DMS153 treated with DMSO at 0.1 percent for 48 hours (cell line): ENCODE results near the gene BCKDHB.

ENCODE experiments used
- DNase-seq: peaks from one replicate; lab custom pipeline; 2025; ENCODE audit not compliant: unreplicated experiment; lab: John Stamatoyannopoulos, UW

Gene BCKDHB

DNA sequence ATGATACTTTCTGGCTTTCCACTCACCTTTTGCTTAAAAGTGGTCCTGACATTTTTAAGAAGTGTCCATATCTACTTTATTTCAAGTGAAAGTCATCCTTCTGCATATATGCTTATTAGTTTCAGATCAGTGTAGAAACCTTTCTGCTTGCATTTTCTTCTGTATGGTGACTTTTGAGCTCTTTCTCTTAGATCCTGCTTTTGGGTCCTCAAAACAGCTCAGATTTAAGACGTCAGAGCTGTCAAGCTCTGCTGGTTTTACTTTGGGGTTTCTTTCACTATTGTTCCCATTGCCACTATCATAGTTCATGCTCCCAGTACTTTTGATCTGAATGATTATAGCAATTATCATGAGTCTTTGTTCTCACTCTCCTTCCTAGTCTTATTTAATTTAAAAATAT, 41.7 kb downstream of the BCKDHB start:
- no peak for DNase-seq

DNA sequence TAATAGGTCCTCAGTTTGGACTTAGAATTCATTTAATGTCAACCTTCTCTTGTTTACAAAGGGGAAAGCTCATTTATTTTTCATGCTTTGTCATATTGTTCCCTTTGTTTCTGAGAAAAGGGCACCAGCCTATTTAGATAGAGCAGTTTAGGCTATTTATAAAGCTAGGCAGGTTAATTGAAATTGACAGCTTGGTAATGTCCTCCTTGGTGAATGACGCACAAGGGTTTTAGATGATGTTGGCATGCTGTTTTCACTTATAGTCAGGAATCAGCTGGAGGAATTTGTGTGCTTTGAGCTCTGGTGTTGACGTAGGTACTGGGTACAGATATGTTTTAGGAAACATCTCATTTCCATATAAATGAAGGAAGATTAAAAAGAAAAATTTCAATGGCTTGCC, 45.2 kb downstream of the BCKDHB start:
- no peak for DNase-seq

DNA sequence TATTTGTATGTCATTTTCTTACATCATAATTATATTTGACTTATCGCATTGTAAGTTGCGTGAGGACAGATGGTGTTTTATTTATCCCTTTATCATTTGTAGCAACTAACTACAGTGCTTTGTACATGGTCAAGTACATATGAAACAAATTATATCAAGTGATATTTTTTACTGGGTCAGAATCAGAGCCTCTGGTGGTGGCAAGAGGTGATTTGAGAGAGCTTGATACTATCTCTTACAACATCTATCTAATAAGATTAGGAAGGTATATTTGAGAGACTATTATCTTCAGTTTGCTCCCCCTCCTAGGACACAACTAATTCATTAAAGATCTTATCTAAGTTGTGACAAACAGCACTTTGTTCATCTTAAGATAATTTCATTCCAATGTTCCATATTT, 47.7 kb downstream of the BCKDHB start:
- no peak for DNase-seq

DNA sequence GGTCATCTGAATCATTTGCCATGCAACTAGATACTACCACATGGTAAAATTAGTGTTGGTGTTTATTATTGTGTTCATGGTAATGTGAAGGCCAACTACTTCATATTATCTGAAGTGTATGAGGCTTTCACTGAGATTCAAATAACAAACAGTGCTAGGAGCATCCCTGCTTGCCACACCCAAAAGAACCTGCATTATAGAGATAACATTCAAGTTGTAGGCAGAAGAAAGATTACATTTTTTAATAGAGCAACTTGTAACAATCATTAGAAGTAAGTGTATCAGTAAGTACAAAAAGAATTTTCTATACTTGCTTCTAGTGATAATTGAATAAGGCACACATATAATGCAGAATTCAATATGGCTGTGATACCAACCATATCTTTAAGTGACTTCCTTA, 49.8 kb downstream of the BCKDHB start:
- DNase-seq, result no peak

DNA sequence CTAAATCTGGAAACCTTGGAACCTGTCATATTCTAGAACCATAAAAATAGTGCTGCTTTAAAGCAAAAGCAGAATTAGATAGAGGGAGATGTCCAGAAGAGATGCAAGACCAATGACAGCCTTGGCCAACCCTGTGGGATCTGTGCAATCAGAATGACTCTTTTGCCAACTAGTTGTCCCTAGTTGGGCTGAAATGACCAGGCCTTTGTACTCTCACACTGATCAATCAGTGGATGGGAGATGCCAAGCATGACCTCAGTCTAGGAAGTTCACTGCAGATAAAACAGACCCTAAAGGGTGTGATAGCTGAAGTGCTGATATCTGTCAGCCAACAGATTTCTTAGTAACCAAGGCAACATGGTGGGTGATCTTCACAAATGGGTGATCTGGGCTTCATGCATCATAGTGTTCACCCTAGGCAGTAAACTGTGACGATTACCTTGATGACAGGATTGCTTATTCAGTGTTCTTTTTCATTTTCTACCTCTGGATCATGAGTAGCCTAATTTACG, 52.1 kb downstream of the BCKDHB start:
- no peak for DNase-seq

DNA sequence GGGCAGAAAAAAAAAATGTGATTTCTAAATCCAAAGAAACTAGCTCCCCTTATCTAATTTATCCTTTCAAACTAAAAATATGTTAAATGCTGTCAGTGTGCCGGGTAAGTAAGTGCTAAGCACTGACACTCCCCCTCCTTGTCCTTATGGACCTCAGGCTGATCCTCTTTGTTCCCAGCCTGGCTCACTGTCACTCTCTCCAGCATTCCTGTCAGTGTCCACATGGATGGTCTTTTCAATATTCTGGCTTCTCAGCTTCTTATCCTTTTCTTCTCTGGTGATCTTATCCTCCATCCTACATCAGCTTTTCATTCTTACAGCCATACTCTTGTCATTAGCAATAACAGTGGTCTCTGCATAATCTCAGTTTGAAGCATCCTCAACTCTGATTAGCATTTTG, 55.0 kb downstream of the BCKDHB start:
- DNase-seq, result no peak

DNA sequence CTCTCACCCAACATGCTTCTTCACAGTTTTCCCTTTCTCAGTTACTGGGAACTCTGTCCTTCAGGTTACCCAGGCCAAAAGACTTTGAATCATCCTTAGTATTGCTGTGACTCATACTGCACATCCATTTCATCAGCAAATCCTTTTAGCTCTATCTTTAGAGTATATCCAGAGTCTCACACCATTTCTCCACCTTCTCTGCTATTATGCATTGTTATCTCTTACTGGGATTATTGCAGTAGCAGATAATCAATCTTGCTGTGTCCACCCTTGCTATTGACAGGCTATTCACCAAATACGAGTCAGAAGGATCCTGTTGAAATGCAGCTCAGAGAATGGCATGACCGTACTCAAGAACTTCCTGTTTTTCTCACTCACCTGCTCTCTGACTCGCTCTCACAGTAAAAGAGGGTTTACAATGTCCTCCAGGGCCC, 57.3 kb downstream of the BCKDHB start:
- peak; percentile 81 for DNase-seq

DNA sequence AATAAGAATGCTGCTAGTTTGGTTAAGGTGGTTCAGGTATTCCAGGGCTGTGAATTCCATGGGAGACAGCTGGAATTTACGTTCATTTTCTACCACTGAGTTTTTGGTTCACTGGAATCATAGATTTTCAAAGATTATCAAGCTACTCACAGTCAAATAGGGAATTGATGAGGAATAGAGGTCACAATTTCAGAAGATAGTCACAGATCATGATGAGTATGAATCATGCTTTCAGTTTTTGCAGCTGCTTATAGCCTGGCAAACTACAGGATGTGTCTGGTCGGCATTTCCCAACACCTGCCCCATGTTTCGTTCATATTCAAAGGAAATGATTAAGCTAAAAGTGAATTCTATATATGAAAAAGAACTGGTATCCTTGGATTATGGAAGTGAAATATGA, 58.7 kb downstream of the BCKDHB start:
- no peak for DNase-seq

DNA sequence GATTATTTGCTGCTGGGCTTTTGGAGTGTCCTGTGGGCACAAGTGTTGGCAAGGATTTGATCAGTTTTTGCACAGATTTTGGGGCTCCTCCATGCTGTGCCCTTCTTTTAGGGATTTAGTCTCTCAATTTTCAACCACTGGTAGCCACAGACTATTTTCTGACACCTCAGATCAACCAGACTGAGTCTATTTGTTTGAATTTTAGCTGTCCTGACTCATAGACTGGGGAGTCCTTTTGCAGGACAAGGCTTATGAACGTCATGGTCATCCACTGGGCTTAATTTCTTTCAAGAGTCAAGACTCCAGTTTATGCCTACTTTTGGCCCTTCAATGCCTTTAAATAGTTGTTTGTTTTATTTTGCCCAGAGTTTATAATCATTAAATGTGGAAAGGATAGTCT, 59.3 kb downstream of the BCKDHB start:
- no peak for DNase-seq

DNA sequence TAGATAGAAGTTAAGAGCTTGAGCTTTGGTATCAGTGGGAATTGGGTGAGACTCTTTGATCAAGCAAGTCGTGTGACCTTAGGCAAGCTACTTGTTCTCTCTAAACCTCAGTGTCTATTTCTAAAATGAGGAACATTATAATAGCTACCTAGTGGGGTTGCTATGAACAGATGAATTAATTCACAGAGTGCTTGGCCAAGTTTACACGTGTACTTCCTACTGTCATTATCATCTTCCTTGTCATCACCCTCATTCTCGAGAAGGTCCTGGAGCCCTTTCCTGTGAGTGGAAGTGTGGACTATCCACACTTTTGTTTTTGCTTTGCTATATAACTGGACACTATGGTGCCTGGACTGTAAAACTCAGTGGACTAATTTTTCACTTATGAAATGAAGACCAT, 64.0 kb downstream of the BCKDHB start:
- no peak for DNase-seq

DNA sequence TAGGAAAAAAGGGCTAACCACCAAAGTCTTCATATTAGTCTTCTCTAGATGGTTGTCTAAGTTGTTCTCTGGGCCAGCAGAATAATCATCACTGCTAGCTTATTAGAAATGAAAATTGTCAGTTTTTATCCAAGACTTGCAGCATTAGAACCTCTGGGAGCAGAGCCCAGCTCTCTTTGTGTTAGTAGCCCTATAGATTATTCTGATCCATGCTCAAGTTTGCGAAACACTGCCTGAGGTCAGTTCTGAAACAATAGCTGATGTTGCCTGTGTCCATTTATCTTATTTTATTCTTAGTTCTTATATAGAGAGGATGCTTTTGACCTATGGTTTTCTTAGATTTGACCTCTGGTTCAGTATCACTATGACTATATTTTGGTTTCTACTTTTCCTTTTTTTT, 66.9 kb downstream of the BCKDHB start:
- no peak for DNase-seq

DNA sequence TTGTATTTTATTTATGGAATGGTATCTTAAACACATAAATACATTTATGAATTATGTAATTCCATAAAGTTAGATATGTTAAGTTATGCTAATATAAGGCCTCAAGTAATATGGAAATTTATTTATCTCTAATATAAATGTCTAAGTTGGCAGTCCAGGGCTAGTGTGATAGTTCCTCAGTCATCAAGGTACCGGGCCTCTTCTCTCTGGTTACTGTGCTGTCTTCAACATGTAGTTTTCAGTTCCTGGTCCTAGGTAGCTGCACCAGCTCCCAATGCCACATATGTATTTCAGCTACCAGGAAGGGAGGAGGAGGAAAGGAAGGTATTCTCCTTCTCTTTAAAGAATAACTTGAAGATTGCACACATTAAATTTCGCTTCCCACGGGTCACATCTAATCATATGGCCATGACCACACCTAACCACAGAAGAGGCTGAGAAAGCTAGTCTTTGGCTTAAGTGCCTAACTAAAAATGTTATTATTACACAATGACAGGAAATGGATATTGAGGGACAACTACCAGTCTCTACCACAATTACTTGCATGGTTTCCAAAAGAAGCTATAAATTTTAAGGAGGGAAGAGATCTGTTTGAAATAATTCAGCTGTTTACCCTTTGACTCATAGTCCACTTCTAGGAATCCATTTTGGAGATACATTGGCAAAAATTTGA, 68.6 kb downstream of the BCKDHB start:
- no peak for DNase-seq

DNA sequence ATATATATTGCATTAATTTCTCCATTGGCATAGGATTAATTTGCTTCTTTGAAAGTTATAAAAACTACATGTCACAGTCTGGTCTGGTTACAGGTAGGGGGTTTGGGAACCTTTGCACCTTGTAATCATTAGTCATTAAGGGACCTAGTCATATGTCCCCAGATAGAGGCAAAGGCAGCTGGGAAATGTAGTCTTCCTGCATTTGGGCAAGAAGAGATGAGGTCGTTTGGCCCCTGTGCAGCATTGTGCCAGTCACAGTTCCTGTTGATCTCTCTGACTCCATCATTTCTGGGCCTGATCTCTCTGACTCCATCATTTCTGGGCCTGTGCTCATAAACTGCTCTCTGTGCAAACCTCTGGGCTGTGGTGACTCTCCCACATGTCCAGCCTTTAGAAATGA, 73.2 kb downstream of the BCKDHB start:
- DNase-seq, result no peak

DNA sequence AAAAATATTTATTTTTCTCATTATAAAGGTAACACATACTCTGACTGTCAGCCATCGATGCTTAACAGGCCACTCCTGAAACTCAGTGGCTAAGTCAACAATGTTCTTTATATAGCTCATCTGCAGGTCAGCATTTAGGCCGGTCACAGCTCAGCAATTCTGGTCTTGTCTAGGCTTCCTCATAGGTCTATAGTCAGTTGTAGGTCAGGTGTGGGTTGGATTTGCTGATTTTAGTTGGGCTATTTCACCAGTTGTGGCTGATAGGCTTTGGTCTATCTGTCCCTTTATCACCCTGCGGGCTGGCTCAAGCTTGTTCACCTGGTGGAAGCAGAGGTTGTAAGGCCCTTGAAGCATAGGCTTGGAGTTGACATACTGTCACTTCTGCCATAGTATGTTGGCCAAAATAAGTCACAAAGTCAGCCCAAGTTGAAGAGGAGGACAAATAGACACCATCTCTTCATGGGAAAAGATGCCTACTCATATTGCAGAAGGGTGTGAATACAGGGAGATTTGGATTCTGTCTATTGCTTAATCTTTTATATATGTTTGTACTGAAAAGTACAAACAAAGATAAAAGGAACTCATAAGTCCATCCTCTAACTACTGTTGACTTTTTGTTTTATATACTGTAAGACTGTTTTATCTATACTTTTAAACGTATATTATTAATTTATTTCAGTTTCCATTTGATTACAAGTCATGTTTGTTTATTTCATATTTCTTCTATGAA, 75.0 kb downstream of the BCKDHB start:
- peak; percentile 25 for DNase-seq

DNA sequence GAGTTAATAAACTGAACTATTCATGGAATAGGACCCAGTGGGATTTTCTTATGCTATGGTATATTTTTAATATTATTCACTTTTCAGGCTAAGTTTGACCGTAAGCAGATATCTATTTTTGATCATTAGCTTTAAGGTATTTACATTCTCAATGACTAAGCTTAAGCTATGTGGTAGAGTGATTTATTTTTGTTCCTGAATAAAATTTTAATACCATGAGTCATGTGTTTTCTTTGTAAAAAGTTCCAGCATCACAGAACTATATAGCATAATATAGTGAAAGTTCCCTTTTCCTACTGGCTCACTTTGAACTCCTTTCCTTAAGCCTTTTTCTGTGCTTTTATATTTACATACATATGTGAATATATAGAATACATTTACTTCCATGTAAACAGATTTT, 75.8 kb downstream of the BCKDHB start:
- no peak for DNase-seq

DNA sequence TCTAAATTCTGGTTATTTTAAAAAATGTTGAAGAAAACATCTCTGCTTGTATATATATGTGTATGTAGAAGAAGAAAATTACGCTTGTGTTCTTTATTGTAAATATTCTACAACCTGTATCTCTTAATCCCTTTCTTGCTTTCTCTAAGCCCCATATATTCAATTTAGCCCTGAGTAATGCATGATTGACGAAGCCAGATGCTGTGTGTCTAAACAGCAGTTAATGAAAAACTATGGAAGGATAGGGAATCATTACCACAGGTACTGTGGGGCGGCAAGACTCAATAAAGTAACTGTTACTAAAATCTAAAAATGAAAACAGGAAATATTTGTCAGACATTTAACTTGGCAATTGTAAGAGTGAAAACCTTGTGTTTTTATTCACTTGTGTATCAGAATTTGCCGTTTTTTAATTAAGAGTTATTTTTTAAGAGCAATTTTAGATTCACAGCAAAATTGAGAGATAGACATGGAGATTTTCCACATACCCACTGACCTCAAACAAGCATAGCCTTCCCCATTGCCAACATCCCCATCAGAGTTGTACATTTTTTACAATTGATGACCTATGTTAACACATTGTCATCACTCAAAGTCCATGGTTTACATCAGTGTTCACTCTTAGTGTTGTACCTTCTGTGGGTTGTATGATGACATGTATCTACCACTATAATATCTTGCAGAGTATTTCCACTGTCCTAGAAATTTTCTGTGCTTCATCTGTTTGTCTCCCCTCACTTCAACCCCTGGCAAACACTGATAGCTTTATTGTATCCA, 76.7 kb downstream of the BCKDHB start:
- no peak for DNase-seq

DNA sequence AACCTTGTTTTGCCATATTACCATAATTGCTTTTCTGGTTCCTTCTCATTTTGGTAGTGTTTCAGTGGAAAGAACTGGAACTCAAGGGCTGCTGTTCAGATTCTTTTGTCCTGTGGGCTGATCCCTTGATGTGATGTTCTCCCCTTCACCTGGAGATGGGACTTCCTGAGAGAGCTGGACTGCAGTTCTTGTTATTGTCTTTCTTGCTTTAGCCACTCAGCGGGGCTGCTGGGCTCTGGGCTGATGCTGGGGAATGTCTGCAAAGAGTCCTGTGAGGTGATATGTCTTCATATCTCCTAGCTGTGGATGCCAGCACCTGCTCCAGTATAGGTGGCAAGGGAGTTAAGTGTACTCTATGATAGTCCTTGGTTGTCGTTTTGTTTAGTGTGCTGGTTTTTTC, 79.0 kb downstream of the BCKDHB start:
- DNase-seq, result no peak

DNA sequence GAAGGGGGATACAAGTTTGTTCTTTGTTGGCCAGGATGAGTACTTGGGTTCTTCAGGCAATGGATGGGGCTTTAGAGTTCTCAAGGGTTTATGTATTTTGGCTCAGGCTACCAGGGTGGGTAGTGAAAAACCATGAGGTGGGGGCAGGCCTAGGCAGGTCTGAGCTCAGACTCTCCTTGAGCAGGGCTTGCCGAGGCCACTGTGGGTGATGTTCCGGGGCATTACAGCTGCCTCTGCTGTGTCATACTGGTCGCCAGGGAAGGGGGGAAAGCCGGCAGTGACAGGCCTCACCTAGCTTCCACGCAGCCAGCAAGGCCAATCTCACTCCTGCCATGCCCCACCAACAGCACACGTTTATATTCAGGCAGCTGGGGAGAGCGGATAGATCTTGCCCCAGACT, 79.6 kb downstream of the BCKDHB start:
- no peak for DNase-seq

DNA sequence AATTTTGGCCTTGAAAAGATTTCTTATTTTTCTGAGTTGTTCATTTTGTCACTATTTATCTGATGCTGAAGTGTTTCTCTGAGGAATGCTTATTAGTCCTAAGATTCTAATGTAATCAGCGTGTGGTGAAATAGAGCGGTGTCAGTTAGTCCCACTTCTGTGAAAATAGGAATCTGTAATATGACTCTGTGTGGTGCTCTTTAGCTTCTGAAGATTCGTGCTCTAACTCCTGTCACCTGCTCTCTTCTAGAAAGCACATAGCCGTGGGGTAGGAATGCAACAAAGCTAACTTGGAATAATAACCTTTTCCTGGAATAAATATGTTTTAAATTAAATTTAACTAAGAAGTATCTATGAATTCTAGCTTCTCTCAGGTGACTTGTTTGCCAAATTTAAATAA, 90.4 kb downstream of the BCKDHB start:
- DNase-seq, result no peak

DNA sequence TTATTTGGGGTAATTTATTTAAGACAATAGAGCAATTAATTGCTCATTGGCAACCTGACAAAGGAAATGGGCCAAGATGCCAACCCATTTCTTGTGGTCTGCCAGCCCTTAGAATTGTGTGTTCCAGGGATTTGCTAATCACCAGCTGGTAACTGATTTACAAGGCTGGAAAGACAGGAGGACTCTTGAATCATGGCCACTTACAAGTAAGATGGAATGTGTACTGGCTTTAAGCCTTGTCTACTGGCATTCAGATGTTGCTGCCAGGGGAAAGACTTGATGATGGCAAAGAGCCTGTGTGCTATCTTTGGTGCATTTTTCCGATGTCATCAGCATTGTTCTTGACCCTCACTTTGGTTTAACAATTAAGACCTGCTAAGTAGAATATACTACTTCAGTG, 91.0 kb downstream of the BCKDHB start:
- no peak for DNase-seq

DNA sequence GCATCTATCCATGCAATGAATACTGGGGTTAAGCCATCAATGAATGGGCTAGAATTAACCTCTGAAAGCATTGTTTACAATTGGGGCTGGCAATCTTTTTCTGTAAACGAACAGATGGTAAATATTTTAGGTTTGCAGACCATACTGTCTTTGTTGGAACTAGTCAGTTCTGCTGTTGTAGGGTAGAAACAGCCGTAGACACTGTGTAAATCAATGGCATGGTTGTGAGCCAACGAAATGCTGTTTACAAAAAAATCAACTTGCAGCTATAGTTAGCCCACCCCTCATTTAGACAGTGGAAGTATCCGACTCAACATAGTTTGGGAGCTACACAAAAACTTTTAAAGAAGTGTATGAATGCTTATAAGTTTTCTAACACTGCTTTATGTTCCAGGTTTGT, 91.5 kb downstream of the BCKDHB start:
- DNase-seq, result no peak

DNA sequence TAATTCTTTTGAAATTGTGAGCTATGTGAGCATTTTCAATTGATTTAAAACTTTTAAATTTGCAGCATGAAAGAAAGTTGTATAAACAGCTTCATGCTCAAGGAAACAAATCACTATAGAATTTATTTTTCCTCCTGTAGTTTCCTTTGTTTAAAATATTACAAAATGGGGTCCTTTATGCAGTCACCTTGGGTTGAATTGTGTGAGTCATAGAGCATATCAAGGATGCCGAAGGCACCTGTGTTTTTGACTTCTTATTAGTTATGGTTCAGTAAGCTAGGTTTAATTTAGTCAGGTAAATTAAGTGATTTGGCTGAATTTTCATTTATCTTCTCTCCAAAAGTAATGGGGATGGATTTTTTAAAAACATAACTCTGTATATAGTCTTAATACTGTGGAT, 96.8 kb downstream of the BCKDHB start:
- no peak for DNase-seq
